Ovary (tissue), 9 donors: ENCODE results near the gene TMC6. TPM values are rescaled to one million over a fixed set of nuclear protein-coding genes. Genes with fewer than 3 reads are reported as not detected.

ENCODE experiments used
- DNase-seq, 5 donors: peaks; one replicate each; pipeline ENCODE4 v3.0.0-alpha.2; 2019 to 2020
- H3K27ac ChIP-seq, 2 donors: fragments of 200-600 bp; one replicate each; pipeline versions ENCODE4 v1.5.1 to v1.8.0; 2019 to 2022
- H3K27me3 ChIP-seq: fragments of 200-600 bp; one replicate; pipeline ENCODE4 v1.8.0; 2022
- H3K36me3 ChIP-seq: fragments of 200-600 bp; sonication (generic); one replicate; pipeline ENCODE4 v1.5.1; 2019
- H3K4me1 ChIP-seq: one replicate; pipeline ENCODE4 v1.8.1; 2013; ENCODE audit warnings: mild to moderate bottlenecking, moderate library complexity; ENCODE audit not compliant: insufficient read depth
- H3K4me3 ChIP-seq: fragments of 200-600 bp; sonication (generic); one replicate; pipeline ENCODE4 v1.5.1; 2017
- H3K9me3 ChIP-seq, 2 donors: fragments of 200-600 bp in 1 of 2; sonication (generic) in 1 of 2; one replicate each; pipeline versions ENCODE4 v1.5.1 to v1.8.1; 2013 to 2019; ENCODE audit warnings: mild to moderate bottlenecking in 1 of 2, moderate library complexity in 1 of 2
- CTCF ChIP-seq, 3 donors: fragments of 450-650 bp in 2 of 3; fragments of 200-600 bp in 1 of 3; IDR thresholded peaks; one replicate each; pipeline versions ENCODE4 v1.5.1 to v1.8.0; 2016 to 2022; ENCODE audit warnings: antibody characterized with exemption in 3 of 3, mild to moderate bottlenecking in 1 of 3
- EP300 ChIP-seq: sonication (generic); formaldehyde crosslinking; IDR thresholded peaks from one replicate; pipeline ENCODE4 v1.6.1; 2017; ENCODE audit warnings: antibody characterized with exemption
- POLR2A ChIP-seq: fragments of 450-650 bp; IDR thresholded peaks from one replicate; pipeline ENCODE4 v1.6.1; 2017; ENCODE audit warnings: antibody characterized with exemption, mild to moderate bottlenecking, moderate library complexity
- WGBS, 3 donors: extraction: QIAGEN DNeasy Blood & Tissue Kit in 1 of 3; methylation state at CpG; one replicate each; pipeline versions ENCODE4 v1.1.5 to v1.1.7; 2013 to 2017; 5-methylcytosine and 5-hydroxymethylcytosine counted together
- intact Hi-C, 4 donors: fragments of 100-400 bp; cut with DNase I; formaldehyde crosslinking; loops; one replicate each; pipeline versions ENCODE4 v1.11.0 to v1.15.1; 2022 to 2023
- polyA plus RNA-seq, 2 donors: library from polyadenylated mRNA; stranded (reverse); fragments of 200-250 nt in 1 of 2; fragments of 350-450 nt in 1 of 2; fragmentation: Illumina TruSeq in 1 of 2; extraction: RNeasy Lipid Tissue Mini Kit (QIAGEN cat#74804) in 1 of 2; gene quantifications; one replicate each; pipeline ENCODE4 v1.2.3, GENCODE V29; 2013 to 2014
- total RNA-seq, 7 donors: library from RNA; depleted of rRNA in 2 of 7; stranded (reverse); fragments of >200 nt in 2 of 7; fragmentation: NEBNext Ultra II Directional in 3 of 7; extraction: Animal tissue kit (Norgen Biotek cat#: 25700) in 3 of 7; gene quantifications; one replicate each; pipeline versions ENCODE4 v1.1.0 to v1.2.4, GENCODE V29; 2016 to 2023
- donor health status: DM: no; HTN: no; CAD: no; lungs with moderate emphysema.
- donor health status: DM: no; HTN: no; CAD: no.
- donor health status: Bipolar disorder and iron deficiency.
- donor health status: DM: yes; HTN: yes; CAD: no.
- donor health status: DM: no; HTN: no; CAD: no.
- donor health status: DM: yes; HTN: yes; CAD: no.

TMC6 gene
- total and polyA plus RNA-seq, 9 donors, result 1.2 to 26.8 (median 8.3) TPM

GRCh38 chr17:78133179-78133951 lies 4.8 kb upstream of the TMC6 start:
- Histone ChIP-seq H3K9me3 (no peaks in the 10 kb centered on the region), H3K27ac (no peak overlapping the region), H3K27me3 (no peaks in the 10 kb centered on the region), H3K36me3 (no peaks in the 10 kb centered on the region), H3K4me1 (no peaks in the 10 kb centered on the region), H3K4me3 (no peak overlapping the region)
- no peak for TF ChIP-seq EP300
- TF ChIP-seq POLR2A, result no peak
- TF ChIP-seq CTCF (IDR thresholded peaks at IDR 0.05), result no peak
- intact Hi-C loops, result no loop called here
- 87 to 90% (median 90%) methylated on average over 30 of the region's 30 CpGs for WGBS, 3 donors
- DNase-seq, result no peak

GRCh38 chr17:78132767-78133178 lies 4.2 kb upstream of the TMC6 start:
- 88 to 92% (median 91%) methylated on average over 9 of the region's 9 CpGs for WGBS, 3 donors
- Histone ChIP-seq H3K4me1 (no peaks in the 10 kb centered on the region), H3K27ac (no peak overlapping the region), H3K4me3 (no peak overlapping the region), H3K9me3 (no peaks in the 10 kb centered on the region), H3K27me3 (no peaks in the 10 kb centered on the region), H3K36me3 (no peaks in the 10 kb centered on the region)
- no peak for DNase-seq
- intact Hi-C loops, result no loop called here
- TF ChIP-seq EP300 (no peak), POLR2A (no peak), CTCF (IDR thresholded peaks at IDR 0.05) (no peak)

GRCh38 chr17:78132084-78132676 lies 3.6 kb upstream of the TMC6 start:
- H3K4me1 ChIP-seq, result no peaks in the 10 kb centered on the region

More at GRCh38 chr17:78132084-78132676, 3.6 kb upstream of the TMC6 start:
- Histone ChIP-seq H3K9me3 (no peaks in the 10 kb centered on the region), H3K4me3 (no peak overlapping the region), H3K27ac (no peak overlapping the region), H3K27me3 (no peaks in the 10 kb centered on the region), H3K36me3 (no peaks in the 10 kb centered on the region)
- intact Hi-C loops, result no loop called here
- no peak for DNase-seq
- 30 to 44% (median 32%) methylated on average over 26 to 38 of the region's 38 CpGs for WGBS, 3 donors
- TF ChIP-seq CTCF (IDR thresholded peaks at IDR 0.05), result no peak
